Epithelial cell of proximal tubule (primary cell): ENCODE data around the gene CBX2. TPM values are rescaled to one million over a fixed set of nuclear protein-coding genes. Genes with fewer than 3 reads are reported as not detected.

Source experiments
- DNase-seq: peaks from one replicate; pipeline ENCODE4 v3.0.0-alpha.2; 2011; ENCODE audit warnings: low read depth
- H3K4me3 ChIP-seq: 2 replicates; pipeline ENCODE4 v1.5.1; 2011; ENCODE audit warnings: low read depth, mild to moderate bottlenecking, low read length
- total RNA-seq: library from RNA; depleted of rRNA; stranded (reverse); fragments of >200 nt; gene quantifications from 2 replicates; pipeline ENCODE4 v1.2.3, GENCODE V29; 2015
- TF ChIP-seq, protein P1 (sequence below): conservative IDR thresholded peaks from 2 replicates; pipeline ENCODE4 v1.5.1; 2012; ENCODE audit warnings: low read depth, mild to moderate bottlenecking, low read length

CBX2 gene
- total RNA-seq, 1 donor from 2014 or later, result 7.6 TPM

DNA sequence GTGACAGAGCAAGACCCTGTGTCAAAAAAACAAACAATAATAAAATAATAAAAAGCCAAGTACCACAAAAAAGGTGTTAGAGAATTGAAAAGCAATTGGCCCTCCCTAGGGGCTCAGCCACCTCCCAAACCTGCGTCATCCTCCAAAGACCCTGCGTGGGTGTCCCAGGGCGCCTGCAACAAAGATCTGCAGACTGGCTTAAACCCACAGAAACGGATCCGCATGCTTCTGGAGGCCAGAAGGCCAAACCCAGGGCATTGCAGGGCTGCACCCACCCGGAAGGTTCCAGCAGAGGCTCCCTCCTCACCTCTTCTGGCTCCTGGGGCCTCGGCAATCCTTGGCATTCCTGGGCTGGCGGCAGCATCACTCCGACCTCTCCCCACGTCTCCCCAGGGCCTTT, 45.7 kb upstream of the CBX2 start:
- no peak for DNase-seq
- TF ChIP-seq, protein P1, sequence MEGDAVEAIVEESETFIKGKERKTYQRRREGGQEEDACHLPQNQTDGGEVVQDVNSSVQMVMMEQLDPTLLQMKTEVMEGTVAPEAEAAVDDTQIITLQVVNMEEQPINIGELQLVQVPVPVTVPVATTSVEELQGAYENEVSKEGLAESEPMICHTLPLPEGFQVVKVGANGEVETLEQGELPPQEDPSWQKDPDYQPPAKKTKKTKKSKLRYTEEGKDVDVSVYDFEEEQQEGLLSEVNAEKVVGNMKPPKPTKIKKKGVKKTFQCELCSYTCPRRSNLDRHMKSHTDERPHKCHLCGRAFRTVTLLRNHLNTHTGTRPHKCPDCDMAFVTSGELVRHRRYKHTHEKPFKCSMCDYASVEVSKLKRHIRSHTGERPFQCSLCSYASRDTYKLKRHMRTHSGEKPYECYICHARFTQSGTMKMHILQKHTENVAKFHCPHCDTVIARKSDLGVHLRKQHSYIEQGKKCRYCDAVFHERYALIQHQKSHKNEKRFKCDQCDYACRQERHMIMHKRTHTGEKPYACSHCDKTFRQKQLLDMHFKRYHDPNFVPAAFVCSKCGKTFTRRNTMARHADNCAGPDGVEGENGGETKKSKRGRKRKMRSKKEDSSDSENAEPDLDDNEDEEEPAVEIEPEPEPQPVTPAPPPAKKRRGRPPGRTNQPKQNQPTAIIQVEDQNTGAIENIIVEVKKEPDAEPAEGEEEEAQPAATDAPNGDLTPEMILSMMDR, result no peak
- H3K4me3 ChIP-seq, result no peak overlapping the region

DNA sequence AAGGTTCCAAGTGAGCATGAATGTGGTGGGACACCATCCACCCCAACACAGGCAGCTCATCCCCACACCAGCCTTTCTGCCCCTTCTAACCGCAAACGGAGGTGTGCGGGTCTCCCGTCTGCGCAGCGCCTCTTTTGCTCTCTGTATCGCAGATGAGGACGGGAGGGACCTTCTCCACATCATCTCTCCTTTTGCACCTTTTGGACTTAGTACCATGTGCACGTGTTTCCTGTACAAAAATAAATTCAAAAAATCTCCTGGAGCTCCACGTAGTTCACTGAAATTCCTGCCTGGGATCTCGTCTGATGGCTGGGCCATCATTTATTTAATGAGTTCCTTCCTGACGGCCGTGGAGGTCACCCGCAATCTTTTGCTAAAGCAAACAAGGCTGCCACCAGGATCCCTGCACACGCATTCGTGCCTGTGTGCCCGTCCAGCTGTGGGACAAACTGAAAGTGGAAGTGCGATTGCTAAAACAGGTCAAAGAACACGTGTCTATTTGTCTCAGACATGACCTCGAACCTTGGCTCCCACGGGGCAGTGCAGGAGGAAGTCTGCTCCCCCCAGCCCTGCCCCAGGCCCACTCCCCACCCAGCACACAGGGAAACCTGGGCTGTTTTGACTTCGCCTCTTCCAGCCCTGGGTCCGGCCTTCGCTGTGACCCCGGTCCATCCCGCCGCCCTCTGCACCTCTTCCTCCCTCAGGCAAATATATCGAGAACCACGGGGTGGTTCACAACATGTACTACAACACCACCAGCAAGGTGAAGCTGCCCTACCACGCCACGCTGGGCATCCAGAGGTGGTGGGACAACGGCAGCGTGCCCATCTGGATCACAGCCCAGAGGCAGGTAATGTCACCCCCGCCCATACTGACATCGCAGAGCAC, 44.9 kb upstream of the CBX2 start:
- no peak for DNase-seq
- TF ChIP-seq, protein P1, result no peak

DNA sequence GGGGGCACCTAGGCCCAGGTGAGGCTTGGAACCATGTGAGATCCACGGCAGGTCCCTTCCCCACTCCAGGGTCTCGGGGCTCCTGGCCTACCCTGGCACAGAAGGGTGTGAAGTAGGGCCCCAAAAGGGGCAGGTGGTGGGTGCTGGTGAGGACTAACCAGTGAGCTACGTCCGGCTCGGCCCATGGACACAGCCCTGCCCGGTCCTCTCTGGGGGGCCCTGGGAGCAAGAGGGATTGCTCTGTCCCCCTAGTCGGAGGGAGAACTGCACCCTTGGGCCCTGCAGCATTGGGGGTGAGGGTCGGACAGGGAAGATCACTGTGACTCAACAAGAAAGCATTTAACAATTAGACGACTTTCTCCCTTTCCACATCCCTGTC, 44.3 kb upstream of the CBX2 start:
- H3K4me3 ChIP-seq, result no peak overlapping the region
- TF ChIP-seq, protein P1, result no peak
- DNase-seq, result no peak

More for the DNA sequence above, 44.9 kb upstream of the CBX2 start:
- H3K4me3 ChIP-seq, result peak overlapping the region; percentile 48

DNA sequence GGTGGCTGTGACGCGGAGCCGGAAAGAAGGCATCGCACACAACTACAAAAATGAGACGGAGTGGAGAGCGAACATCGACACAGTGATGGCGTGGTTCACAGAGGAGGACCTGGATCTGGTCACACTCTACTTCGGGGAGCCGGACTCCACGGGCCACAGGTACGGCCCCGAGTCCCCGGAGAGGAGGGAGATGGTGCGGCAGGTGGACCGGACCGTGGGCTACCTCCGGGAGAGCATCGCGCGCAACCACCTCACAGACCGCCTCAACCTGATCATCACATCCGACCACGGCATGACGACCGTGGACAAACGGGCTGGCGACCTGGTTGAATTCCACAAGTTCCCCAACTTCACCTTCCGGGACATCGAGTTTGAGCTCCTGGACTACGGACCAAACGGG, 42.9 kb upstream of the CBX2 start:
- TF ChIP-seq, protein P1, result no peak
- no peak overlapping the region for H3K4me3 ChIP-seq
- DNase-seq, result no peak

DNA sequence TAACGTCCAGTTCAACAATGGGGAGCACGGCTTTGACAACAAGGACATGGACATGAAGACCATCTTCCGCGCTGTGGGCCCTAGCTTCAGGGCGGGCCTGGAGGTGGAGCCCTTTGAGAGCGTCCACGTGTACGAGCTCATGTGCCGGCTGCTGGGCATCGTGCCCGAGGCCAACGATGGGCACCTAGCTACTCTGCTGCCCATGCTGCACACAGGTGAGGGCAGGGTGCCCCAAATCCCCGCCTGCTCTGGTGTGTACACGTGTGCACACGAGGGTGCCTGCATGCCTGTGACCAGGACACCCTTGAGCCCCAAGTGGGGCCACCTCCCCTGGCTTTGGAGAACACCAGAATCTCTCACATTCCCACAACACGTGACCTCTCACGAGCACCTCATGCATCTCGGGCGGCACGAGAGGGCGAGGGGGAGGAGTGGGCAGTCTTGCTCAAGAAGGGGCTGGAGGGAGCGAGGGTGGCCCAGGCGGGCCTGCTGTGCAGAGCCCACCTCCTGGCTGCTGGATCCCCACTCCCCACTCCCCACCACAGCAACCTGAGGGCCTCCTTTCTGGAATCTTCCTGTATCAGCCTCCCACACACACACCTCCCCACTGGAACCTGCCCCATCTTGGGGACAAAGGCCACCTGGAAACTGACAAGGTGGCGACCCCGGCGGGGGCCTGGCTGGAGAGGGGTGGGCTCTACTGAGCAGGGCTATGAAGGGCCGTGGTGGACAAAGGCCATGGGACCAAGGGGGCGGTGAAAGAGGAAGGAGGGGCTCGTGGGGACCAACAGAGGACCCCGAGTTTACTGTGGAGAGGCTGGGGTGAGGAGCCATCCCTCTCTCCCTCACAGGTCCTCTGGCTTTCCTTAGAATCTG, 40.7 kb upstream of the CBX2 start:
- TF ChIP-seq, protein P1, result no peak
- no peak overlapping the region for H3K4me3 ChIP-seq
- no peak for DNase-seq

DNA sequence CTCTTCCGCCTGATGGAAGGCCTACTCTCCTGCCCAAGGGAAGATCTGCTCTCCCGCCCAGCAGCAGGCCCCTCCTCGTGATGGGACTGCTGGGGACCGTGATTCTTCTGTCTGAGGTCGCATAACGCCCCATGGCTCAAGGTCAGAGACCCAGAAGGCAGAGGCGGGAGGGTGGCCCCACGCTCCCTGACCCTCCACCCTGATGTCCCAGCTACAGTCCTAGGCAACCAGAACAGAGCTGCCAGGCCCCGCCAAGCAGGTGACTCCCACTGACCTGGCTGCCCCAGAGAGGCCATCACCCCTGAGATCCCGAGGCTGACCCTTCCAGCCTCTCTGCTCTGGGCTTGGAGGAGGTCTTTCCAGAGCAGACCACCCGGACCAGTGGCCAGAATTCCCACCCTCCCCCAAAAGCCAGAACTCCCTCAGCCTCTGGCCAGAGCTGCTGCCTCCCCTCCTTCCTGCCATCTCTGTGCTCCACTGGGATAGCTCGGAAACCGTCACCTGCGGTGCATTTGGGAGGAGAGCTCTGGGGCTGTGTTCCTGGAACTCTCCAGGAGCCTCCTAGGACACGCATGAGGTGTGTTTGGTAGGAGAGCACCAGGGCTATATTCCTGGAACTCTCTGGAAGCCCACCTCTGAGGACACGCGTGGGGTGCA, 39.9 kb upstream of the CBX2 start:
- no peak overlapping the region for H3K4me3 ChIP-seq
- TF ChIP-seq, protein P1, result no peak
- DNase-seq, result no peak
